ENCODE data around the gene CACNA1G.

CACNA1G gene

GRCh38 chr17:50570032-50570431, 9.5 kb downstream of the CACNA1G start:
- no peak for FAIRE-seq

GRCh38 chr17:50570528-50570927, 10.0 kb downstream of the CACNA1G start:
- no peak for FAIRE-seq

- no peak for FAIRE-seq
Observed at GRCh38 chr17:50571681-50572080, 11.2 kb downstream of the CACNA1G start.

GRCh38 chr17:50572541-50572940, 12.0 kb downstream of the CACNA1G start:
- FAIRE-seq: no peak

GRCh38 chr17:50573866-50574611, 13.5 kb downstream of the CACNA1G start:
- FAIRE-seq: no peak

- FAIRE-seq: no peak
Observed at GRCh38 chr17:50575581-50576210, 15.2 kb downstream of the CACNA1G start.

GRCh38 chr17:50576864-50577263, 16.3 kb downstream of the CACNA1G start:
- FAIRE-seq: no peak

GRCh38 chr17:50577451-50577954, 17.0 kb downstream of the CACNA1G start:
- FAIRE-seq: no peak

- FAIRE-seq: no peak
Observed at GRCh38 chr17:50578173-50578572, 17.7 kb downstream of the CACNA1G start.

GRCh38 chr17:50579399-50579798, 18.9 kb downstream of the CACNA1G start:
- FAIRE-seq: no peak

- FAIRE-seq: no peak
Observed at GRCh38 chr17:50580646-50581045, 20.1 kb downstream of the CACNA1G start.

GRCh38 chr17:50581316-50581715, 20.8 kb downstream of the CACNA1G start:
- FAIRE-seq: no peak

- no peak for FAIRE-seq
Observed at GRCh38 chr17:50582741-50583140, 22.2 kb downstream of the CACNA1G start.

- FAIRE-seq: no peak
Observed at GRCh38 chr17:50583641-50584040, 23.1 kb downstream of the CACNA1G start.

GRCh38 chr17:50584116-50584515, 23.6 kb downstream of the CACNA1G start:
- no peak for FAIRE-seq

GRCh38 chr17:50584749-50585148, 24.2 kb downstream of the CACNA1G start:
- no peak for FAIRE-seq

- FAIRE-seq: no peak
Observed at GRCh38 chr17:50585346-50585745, 24.8 kb downstream of the CACNA1G start.

- FAIRE-seq: no peak
Observed at GRCh38 chr17:50585891-50586290, 25.4 kb downstream of the CACNA1G start.

- FAIRE-seq: no peak
Observed at GRCh38 chr17:50586421-50587247, 26.1 kb downstream of the CACNA1G start.

GRCh38 chr17:50587571-50587970, 27.1 kb downstream of the CACNA1G start:
- no peak for FAIRE-seq

GRCh38 chr17:50588391-50589049, 28.0 kb downstream of the CACNA1G start:
- no peak for FAIRE-seq

- FAIRE-seq: no peak
Observed at GRCh38 chr17:50589095-50589705, 28.7 kb downstream of the CACNA1G start.
